HK-2 (cell line): ENCODE results near the gene KRTAP2-2.
"Not testable (repeated sequence)": the region's sequence is repeated elsewhere in the genome, so short reads cannot be mapped to it uniquely, and the experiment has no call there.

Experiments used
- DNase-seq: peaks from one replicate; pipeline ENCODE4 v3.0.0-alpha.2; 2018; ENCODE audit not compliant: unreplicated experiment

KRTAP2-2 gene, protein sequence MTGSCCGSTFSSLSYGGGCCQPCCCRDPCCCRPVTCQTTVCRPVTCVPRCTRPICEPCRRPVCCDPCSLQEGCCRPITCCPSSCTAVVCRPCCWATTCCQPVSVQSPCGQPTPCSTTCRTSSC

DNA sequence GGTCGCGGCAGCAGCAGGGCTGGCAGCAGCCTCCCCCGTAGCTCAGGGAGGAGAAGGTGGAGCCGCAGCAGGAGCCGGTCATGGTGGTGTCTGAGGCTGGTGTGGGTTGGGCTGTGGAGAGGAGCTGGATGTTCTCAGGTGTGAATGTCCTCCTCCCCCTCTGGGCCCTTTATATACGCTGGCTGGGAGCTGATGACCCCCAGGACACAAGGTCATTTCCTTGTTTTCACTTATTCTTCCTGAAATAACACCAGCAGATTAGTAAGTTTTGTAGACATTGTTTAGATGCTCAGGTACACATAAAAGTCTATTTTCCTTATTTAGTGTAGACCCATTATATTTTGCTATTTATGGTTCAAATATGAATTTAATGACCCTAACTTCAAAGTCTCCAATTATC lies at the start of gene KRTAP2-2:
KRTAP2-2 (minus strand) TSS at position 101 of the 400 bp plus-strand sequence; CDS start at position 82, 19 bp downstream.
- DNase-seq, result not testable (repeated sequence)

- DNase-seq, result not testable (repeated sequence)
Observed at GRCh38 chr17:41104386-41105038, 49.5 kb upstream of the KRTAP2-2 start.

DNA sequence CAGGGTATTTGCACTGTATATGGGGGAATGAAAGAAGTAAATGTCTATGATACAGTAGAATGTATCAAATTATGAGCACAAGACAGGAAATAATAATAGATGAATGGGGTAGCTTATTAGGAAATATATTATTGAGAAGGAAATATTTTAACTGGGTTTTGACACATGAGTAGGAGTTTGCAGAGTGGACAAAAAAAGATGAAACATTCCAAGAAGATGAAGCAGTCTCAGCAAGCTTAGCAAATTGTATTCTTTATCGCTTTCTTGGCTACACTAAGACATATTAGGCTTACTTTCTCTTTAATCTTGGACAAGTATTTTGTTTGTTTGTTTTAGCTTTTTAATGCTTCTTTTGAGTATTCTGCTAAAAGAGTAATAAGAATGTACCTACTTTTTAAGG lies 48.9 kb upstream of the KRTAP2-2 start:
- DNase-seq, result no peak

GRCh38 chr17:41101586-41102259 lies 46.7 kb upstream of the KRTAP2-2 start, which contains the start of gene KRTAP4-16:
Gene KRTAP4-16 (minus strand): TSS chr17:41102209. CDS start chr17:41102209, 0 bp downstream.
- no peak for DNase-seq

GRCh38 chr17:41099682-41100480 lies 44.9 kb upstream of the KRTAP2-2 start:
- not testable (repeated sequence) for DNase-seq

- DNase-seq, result no peak
Observed at GRCh38 chr17:41098481-41098880, 43.5 kb upstream of the KRTAP2-2 start.

DNA sequence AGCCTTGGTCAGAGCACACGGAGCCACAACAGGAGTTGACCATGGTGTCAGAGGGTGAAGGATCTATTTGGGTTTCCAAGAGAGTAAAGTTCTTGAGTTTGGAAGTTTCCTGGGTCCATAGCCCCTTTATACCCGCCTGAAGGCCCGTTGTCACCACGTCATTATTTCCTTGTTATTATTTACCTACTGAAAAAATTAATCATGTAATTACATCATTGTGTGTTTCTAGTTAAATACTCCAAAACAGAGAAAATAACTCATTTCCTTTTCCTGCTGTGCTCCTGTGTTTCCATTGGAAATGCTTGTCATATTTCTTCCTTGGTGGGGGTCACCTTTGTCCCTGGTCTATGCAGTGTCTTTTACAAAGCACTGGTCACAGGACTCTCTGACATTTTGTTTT lies 43.0 kb upstream of the KRTAP2-2 start, which contains the start of gene KRTAP4-8:
KRTAP4-8 (minus strand) TSS at position 101 of the 400 bp plus-strand sequence; CDS start at position 43, 58 bp downstream.
- no peak for DNase-seq

GRCh38 chr17:41096055-41096454 lies 41.0 kb upstream of the KRTAP2-2 start:
- no peak for DNase-seq

GRCh38 chr17:41088760-41089352 lies 33.8 kb upstream of the KRTAP2-2 start:
- not testable (repeated sequence) for DNase-seq

- DNase-seq, result not testable (repeated sequence)
Observed at GRCh38 chr17:41084100-41084856, 29.2 kb upstream of the KRTAP2-2 start, which contains the start of gene KRTAP4-7. Gene KRTAP4-7 (plus strand): TSS chr17:41084150. CDS start chr17:41084207, 57 bp downstream.

DNA sequence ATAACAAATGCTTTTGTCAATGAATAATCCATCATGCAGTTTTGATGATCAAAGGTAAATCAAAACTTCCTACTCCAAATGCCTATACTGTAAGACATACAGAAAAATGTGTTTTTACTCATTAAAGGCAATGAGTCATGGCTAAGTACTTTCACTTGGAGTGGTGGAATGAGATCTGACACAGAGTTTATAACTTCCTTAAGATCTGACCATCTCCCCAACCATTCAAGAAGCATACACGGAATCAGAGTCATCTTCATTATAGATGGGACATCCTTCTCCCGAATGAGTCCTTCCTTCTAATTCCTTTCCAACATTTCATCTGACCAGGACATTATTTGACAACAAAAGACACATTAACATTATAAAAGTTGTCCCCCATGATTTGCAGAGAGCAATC lies 28.4 kb upstream of the KRTAP2-2 start:
- DNase-seq, result not testable (repeated sequence)

DNA sequence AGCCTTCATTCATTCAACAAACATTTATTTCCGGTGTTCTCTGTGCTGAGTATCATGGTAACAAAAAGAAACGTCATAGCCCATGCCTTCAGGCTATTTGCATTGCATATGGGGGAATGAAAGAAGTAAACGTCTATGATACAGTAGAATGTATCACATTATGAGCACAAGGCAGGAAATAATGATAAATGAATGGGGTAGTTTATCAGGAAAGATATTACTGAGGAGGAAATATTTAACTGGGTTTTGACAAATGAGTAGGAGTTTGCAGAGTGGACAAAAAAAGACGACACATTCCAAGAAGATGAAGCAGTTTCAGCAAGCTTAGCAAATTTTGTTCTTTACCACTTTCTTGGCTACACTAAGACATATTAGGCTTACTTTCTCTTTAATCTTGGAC lies 27.6 kb upstream of the KRTAP2-2 start:
- DNase-seq, result no peak

- DNase-seq, result no peak
Observed at GRCh38 chr17:41076788-41077187, 21.8 kb upstream of the KRTAP2-2 start.

DNA sequence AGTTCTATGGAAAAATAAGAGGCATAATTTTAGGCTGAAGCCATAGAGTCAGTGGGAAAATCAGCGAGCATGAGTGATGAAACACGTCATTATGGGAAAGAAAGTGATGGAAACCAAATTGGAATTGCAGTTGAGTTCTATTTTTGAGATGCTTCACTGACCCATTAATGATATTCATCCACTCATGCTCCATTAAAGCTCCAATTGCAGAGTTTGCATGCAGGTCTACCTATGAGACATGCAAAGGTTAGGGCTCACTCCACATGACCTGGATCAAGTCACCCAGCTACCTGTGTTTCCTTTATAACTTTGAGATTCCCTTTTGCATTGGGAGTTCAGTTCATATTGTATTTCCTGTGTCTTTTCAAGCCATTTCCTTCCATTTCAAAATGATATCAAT lies 18.6 kb upstream of the KRTAP2-2 start:
- DNase-seq, result no peak

GRCh38 chr17:41071606-41072360 lies 16.8 kb upstream of the KRTAP2-2 start:
- no peak for DNase-seq

DNA sequence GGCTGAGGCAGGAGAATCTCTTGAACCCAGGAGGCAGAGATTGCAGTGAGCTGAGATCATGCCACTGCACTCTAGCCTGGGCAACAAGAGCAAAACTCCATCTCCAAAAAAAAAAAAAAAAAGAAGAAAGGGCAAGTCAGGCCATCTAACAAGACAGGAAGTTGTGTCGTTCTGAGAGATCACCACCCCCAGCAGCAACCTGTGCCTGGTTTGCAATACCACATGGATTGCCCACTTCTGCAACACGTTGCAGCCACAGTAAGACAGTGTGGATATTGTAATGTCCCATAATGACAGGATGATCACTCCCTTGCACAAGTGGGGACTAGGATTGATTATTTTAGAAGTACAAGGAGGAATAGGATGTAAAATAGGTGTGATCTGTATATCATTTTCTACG lies 14.0 kb upstream of the KRTAP2-2 start:
- no peak for DNase-seq

DNA sequence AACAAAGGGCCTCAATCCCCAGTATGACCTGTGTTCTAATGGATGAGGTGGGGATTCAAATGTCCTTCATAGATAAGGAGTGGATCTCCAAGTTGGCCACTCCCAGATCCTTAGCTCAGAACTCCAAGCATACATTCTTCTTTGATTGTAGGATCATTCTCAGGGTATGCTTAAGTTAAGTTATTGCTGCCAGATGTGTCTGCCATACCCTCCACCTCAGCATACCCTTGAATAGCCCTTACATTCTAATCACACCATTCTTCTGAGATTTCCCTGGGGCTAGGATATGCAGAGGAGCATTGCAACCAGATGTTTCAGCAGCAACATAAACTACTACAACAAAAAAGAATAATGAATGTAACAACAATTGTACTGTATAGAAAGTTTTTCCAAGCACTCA lies 12.3 kb upstream of the KRTAP2-2 start:
- DNase-seq, result no peak

DNA sequence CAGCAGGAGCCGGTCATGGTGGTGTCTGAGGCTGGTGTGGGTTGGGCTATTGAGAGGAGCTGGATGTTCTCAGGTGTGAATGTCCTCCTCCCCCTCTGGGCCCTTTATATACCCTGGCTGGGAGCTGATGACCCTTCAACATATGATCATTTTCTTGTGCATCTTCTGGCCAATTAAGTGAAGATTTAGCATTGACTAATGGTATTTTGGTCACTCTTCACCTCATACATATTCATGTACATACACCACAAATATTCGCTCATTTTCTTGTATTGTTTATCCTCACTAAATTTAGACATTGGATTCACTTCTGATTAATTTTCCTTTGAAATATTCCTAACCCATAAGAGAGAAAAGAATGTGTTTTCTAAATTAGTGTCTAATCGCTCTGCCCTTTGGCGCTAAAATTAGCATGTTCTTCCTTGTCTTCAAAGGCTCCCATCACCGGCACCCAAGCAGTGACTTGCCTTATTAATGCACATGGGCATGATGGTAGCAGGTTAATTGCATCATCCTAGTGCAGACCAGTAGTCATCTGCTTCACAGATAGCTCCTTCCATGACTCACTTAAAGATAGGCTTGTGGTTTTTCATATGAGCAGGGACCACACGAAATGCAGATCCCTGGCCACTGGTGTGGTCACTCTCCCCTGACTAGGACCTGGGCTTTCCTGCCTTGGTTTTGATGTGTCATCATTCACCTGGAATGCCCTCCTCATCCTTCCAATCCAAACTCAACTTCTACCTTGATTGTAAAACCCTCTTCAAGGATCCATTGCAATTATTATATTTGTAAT lies 11.0 kb upstream of the KRTAP2-2 start, which contains the start of gene KRTAP2-4:
KRTAP2-4 (minus strand) TSS at position 51 of the 796 bp plus-strand sequence; CDS start at position 17, 34 bp downstream.
- DNase-seq, result peak; percentile 69
